ENCODE data around the gene SRGAP3. TPM values are rescaled to one million over a fixed set of nuclear protein-coding genes. Genes with fewer than 3 reads are reported as not detected.

SRGAP3 gene
- total RNA-seq, 1 donor from 2014 or later, result 3.9 TPM

DNA sequence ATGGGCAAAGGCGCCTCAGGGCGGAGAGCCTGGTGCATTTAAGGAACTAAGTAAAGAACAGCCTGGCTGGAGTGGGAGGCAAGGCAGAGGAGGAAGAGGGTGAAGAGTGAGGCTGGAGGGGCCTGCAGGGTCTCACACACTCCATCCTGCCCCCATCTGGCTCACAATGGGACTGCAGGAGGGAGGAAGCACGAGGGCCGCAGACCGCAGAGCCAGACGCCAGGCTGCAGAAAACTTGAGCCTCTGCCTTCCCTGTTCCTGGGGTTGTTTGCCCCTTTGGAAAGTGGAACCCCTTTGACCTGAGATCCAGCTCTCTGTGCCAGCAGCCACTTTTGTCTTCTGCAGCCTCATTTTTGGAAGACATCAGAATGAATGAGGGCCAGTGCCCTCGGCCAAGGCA, 138.0 kb downstream of the SRGAP3 start:
- H3K27ac ChIP-seq (ENCODE audit: low read depth, low read length), result no peak overlapping the region
- no peak for FAIRE-seq
- H3K27ac Mint-ChIP-seq (ENCODE audit: unreplicated experiment), result no peak overlapping the region

DNA sequence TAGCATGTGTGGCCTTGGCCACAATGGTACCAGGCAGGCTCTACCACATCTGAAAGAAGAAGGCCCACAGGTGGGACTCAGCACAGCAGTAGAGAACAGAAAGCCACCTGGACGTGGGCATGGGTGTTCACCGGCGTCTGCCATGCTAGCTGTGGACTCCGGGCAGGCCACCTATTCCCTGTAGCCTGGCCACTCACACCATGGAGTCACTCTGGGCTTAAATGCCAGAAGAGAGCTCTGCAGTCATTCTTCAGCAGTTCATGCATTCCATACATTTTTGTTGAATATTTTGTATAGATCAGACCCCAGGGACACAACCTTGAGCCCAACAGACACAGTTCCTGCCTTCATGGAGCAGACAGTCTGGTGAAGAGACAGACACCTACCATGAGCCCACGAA, 138.6 kb downstream of the SRGAP3 start:
- no peaks in the 10 kb centered on the region for H3K36me3 ChIP-seq (ENCODE audit: insufficient read depth, low read length)

More for the DNA sequence above, 138.0 kb downstream of the SRGAP3 start:
- H3K36me3 Mint-ChIP-seq (ENCODE audit: low read depth, unreplicated experiment), result peaks cover 4% of the 10 kb centered on the region
- no peaks in the 10 kb centered on the region for H4K20me1 ChIP-seq (ENCODE audit: insufficient read depth, low read length)
- H2AFZ ChIP-seq (ENCODE audit: low read depth, low read length), result no peak overlapping the region
- peaks cover 2% of the 10 kb centered on the region for H3K27me3 ChIP-seq (ENCODE audit: insufficient read depth, low read length)
- no peaks in the 10 kb centered on the region for H3K36me3 ChIP-seq (ENCODE audit: insufficient read depth, low read length)
- no peak for DNase-seq (ENCODE audit: low read depth)
- H3K4me3 ChIP-seq (ENCODE audit: insufficient read depth, low read depth, low read length), result no peak overlapping the region
- no peak overlapping the region for H3K4me2 ChIP-seq (ENCODE audit: low read length)
- peaks cover 11% of the 10 kb centered on the region for H3K9me3 Mint-ChIP-seq (ENCODE audit: unreplicated experiment)
- no peaks in the 10 kb centered on the region for H3K9me3 ChIP-seq (ENCODE audit: insufficient read depth, low read depth, low read length)
- H3K4me1 ChIP-seq (ENCODE audit: insufficient read depth, low read length), result no peaks in the 10 kb centered on the region
- H3K9ac ChIP-seq (ENCODE audit: low read length), result no peak overlapping the region
- no peaks in the 10 kb centered on the region for H3K4me1 Mint-ChIP-seq (ENCODE audit: low read depth, unreplicated experiment)
- peaks cover 18% of the 10 kb centered on the region for H3K27me3 Mint-ChIP-seq (ENCODE audit: low read depth, unreplicated experiment)
- H3K79me2 ChIP-seq (ENCODE audit: insufficient read depth, low read length), result no peaks in the 10 kb centered on the region
- TF ChIP-seq EZH2 (IDR thresholded peaks at IDR 0.05; ENCODE audit: insufficient read depth, low read length), result no peak
- TF ChIP-seq, protein P1, sequence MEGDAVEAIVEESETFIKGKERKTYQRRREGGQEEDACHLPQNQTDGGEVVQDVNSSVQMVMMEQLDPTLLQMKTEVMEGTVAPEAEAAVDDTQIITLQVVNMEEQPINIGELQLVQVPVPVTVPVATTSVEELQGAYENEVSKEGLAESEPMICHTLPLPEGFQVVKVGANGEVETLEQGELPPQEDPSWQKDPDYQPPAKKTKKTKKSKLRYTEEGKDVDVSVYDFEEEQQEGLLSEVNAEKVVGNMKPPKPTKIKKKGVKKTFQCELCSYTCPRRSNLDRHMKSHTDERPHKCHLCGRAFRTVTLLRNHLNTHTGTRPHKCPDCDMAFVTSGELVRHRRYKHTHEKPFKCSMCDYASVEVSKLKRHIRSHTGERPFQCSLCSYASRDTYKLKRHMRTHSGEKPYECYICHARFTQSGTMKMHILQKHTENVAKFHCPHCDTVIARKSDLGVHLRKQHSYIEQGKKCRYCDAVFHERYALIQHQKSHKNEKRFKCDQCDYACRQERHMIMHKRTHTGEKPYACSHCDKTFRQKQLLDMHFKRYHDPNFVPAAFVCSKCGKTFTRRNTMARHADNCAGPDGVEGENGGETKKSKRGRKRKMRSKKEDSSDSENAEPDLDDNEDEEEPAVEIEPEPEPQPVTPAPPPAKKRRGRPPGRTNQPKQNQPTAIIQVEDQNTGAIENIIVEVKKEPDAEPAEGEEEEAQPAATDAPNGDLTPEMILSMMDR (IDR thresholded peaks at IDR 0.05; ENCODE audit: insufficient read depth, low read depth, low read length), result no peak
- no peak overlapping the region for H3K4me3 Mint-ChIP-seq (ENCODE audit: unreplicated experiment)

DNA sequence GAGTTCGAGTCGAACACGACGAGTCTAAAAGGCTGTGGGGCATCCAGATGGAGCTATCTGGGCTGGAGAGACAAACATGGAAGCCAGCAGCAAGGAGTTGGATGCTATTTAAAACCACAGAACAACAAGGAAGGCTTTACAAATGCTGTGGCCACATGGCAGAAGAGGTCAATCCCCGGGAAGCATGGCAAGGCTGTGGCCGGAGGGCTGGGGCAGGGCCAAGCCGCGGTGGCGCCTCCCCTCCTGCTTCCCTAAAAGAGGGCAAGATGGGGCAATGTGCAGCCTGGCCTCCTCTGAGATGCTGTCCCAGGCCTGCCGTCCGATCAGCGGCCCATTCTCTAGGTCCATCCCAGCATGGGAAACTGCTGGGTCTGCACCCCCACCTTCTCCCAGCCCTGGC, 139.1 kb downstream of the SRGAP3 start:
- no peak overlapping the region for H3K4me3 Mint-ChIP-seq (ENCODE audit: unreplicated experiment)
- Histone ChIP-seq H3K27me3 (ENCODE audit: insufficient read depth, low read length) (peaks cover 2% of the 10 kb centered on the region), H3K4me1 (ENCODE audit: insufficient read depth, low read length) (no peaks in the 10 kb centered on the region), H3K36me3 (ENCODE audit: insufficient read depth, low read length) (no peaks in the 10 kb centered on the region), H4K20me1 (ENCODE audit: insufficient read depth, low read length) (no peaks in the 10 kb centered on the region), H3K9me3 (ENCODE audit: insufficient read depth, low read depth, low read length) (no peaks in the 10 kb centered on the region), H3K4me3 (ENCODE audit: insufficient read depth, low read depth, low read length) (no peak overlapping the region), H3K9ac (ENCODE audit: low read length) (no peak overlapping the region), H3K4me2 (ENCODE audit: low read length) (no peak overlapping the region), H2AFZ (ENCODE audit: low read depth, low read length) (no peak overlapping the region), H3K27ac (ENCODE audit: low read depth, low read length) (no peak overlapping the region), H3K79me2 (ENCODE audit: insufficient read depth, low read length) (no peaks in the 10 kb centered on the region)
- FAIRE-seq (no peak), DNase-seq (ENCODE audit: low read depth) (no peak)
- peaks cover 3% of the 10 kb centered on the region for H3K4me1 Mint-ChIP-seq (ENCODE audit: low read depth, unreplicated experiment)
- peaks cover 4% of the 10 kb centered on the region for H3K36me3 Mint-ChIP-seq (ENCODE audit: low read depth, unreplicated experiment)
- H3K27me3 Mint-ChIP-seq (ENCODE audit: low read depth, unreplicated experiment), result peaks cover 12% of the 10 kb centered on the region
- H3K9me3 Mint-ChIP-seq (ENCODE audit: unreplicated experiment), result peaks cover 11% of the 10 kb centered on the region
- H3K27ac Mint-ChIP-seq (ENCODE audit: unreplicated experiment), result no peak overlapping the region
- no peak for TF ChIP-seq EZH2 (IDR thresholded peaks at IDR 0.05; ENCODE audit: insufficient read depth, low read length)
- TF ChIP-seq, protein P1 (IDR thresholded peaks at IDR 0.05; ENCODE audit: insufficient read depth, low read depth, low read length), result no peak

More for the DNA sequence above, 138.6 kb downstream of the SRGAP3 start:
- no peaks in the 10 kb centered on the region for H3K4me1 ChIP-seq (ENCODE audit: insufficient read depth, low read length)
- H3K4me1 Mint-ChIP-seq (ENCODE audit: low read depth, unreplicated experiment), result no peaks in the 10 kb centered on the region
- no peak overlapping the region for H3K4me3 Mint-ChIP-seq (ENCODE audit: unreplicated experiment)
- H3K4me3 ChIP-seq (ENCODE audit: insufficient read depth, low read depth, low read length), result no peak overlapping the region
- peaks cover 14% of the 10 kb centered on the region for H3K27me3 Mint-ChIP-seq (ENCODE audit: low read depth, unreplicated experiment)
- no peaks in the 10 kb centered on the region for H3K79me2 ChIP-seq (ENCODE audit: insufficient read depth, low read length)
- TF ChIP-seq, protein P1 (IDR thresholded peaks at IDR 0.05; ENCODE audit: insufficient read depth, low read depth, low read length), result no peak
- no peak for TF ChIP-seq EZH2 (IDR thresholded peaks at IDR 0.05; ENCODE audit: insufficient read depth, low read length)
- no peaks in the 10 kb centered on the region for H4K20me1 ChIP-seq (ENCODE audit: insufficient read depth, low read length)
- H2AFZ ChIP-seq (ENCODE audit: low read depth, low read length), result no peak overlapping the region
- H3K36me3 Mint-ChIP-seq (ENCODE audit: low read depth, unreplicated experiment), result peaks cover 4% of the 10 kb centered on the region
- H3K27ac ChIP-seq (ENCODE audit: low read depth, low read length), result no peak overlapping the region
- H3K9ac ChIP-seq (ENCODE audit: low read length), result no peak overlapping the region
- H3K4me2 ChIP-seq (ENCODE audit: low read length), result no peak overlapping the region
- DNase-seq (ENCODE audit: low read depth) (no peak), FAIRE-seq (no peak)
- H3K27ac Mint-ChIP-seq (ENCODE audit: unreplicated experiment), result peak overlapping the region; percentile 62
- no peaks in the 10 kb centered on the region for H3K9me3 ChIP-seq (ENCODE audit: insufficient read depth, low read depth, low read length)
- H3K9me3 Mint-ChIP-seq (ENCODE audit: unreplicated experiment), result peaks cover 11% of the 10 kb centered on the region
- H3K27me3 ChIP-seq (ENCODE audit: insufficient read depth, low read length), result peaks cover 2% of the 10 kb centered on the region
